ENCODE data around the gene LHFPL3.

The LHFPL3 gene

DNA sequence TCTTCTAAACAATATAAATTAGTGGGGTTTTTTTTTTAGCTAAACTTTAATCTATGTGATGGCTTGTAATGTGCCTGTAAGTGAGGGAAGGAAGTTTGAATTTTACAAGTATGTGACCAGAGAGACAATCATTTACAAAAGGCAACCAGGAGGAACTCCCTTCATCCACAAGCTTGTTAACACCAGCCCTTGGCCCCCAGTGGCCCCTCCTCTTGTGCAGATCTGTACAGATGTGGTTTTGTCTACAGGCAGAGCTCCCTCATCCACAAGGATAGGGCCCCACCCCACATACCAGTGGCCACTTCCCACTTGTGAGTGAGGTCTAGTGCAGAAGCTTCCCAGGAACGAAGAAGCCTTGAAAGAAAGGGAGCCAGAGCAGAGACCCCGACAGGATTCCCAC, 451.5 kb downstream of the LHFPL3 start:
- TF ChIP-seq CTCF (IDR thresholded peaks at IDR 0.05), result no peak
- H3K36me3 Mint-ChIP-seq (ENCODE audit: low read depth), result no peaks in the 10 kb centered on the region
- DNase-seq, result no peak
- no peak overlapping the region for H3K27ac Mint-ChIP-seq
- H3K27me3 Mint-ChIP-seq (ENCODE audit: low read depth, poor library complexity), result no peaks in the 10 kb centered on the region
- no peak overlapping the region for H3K4me3 Mint-ChIP-seq
- no peaks in the 10 kb centered on the region for H3K4me1 Mint-ChIP-seq
- H3K9me3 Mint-ChIP-seq, result no peaks in the 10 kb centered on the region

DNA sequence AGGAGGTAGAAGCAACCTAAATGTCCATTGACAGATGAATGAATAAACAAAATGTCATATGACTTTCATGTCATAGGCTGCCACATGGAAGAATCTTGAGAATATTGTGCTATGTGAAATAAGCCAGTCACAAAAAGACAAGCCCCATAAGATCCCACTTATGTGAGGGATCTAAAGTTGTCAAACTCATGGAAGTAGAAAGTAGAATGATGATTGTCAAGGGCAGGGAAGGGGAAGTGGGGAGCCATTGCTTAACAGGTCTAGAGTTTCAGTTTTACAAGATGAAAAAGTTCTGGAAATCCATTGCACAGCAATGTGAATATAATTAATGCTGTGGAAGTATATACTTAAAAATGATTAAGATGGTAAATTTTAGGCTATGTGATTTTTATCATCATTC, 456.3 kb downstream of the LHFPL3 start:
- Mint-ChIP-seq H3K4me3 (no peak overlapping the region), H3K27ac (no peak overlapping the region), H3K9me3 (no peaks in the 10 kb centered on the region), H3K4me1 (no peaks in the 10 kb centered on the region), H3K27me3 (ENCODE audit: low read depth, poor library complexity) (peaks cover 5% of the 10 kb centered on the region), H3K36me3 (ENCODE audit: low read depth) (no peaks in the 10 kb centered on the region)
- no peak for DNase-seq
- TF ChIP-seq CTCF (IDR thresholded peaks at IDR 0.05), result no peak

DNA sequence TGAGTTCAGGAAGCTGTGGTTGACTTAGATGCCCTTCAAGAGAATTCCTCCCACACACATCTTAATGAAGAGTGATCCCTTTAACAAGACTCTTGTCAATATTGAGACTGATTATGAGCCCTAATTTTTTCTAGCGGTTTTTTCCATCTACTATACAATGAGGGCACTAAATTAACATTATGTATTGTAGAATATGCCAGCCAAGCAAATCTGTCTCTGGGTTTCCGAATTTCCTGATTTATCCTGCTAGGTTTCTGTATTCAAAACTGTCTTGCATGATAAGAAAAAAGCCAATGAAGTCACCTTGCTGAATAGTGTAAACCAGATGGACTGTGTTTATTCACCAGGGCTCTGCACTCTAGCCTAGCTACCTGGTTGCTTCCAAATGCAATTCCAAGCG, 461.4 kb downstream of the LHFPL3 start:
- DNase-seq, result no peak
- H3K27me3 Mint-ChIP-seq (ENCODE audit: low read depth, poor library complexity), result peaks cover 9% of the 10 kb centered on the region
- TF ChIP-seq CTCF (IDR thresholded peaks at IDR 0.05), result no peak
- no peaks in the 10 kb centered on the region for H3K9me3 Mint-ChIP-seq
- no peak overlapping the region for H3K4me3 Mint-ChIP-seq
- no peaks in the 10 kb centered on the region for H3K36me3 Mint-ChIP-seq (ENCODE audit: low read depth)
- H3K27ac Mint-ChIP-seq, result no peak overlapping the region
- no peaks in the 10 kb centered on the region for H3K4me1 Mint-ChIP-seq

GRCh38 chr7:104790440-104790839, 462.0 kb downstream of the LHFPL3 start:
- H3K9me3 Mint-ChIP-seq, result no peaks in the 10 kb centered on the region
- no peak overlapping the region for H3K27ac Mint-ChIP-seq
- no peak overlapping the region for H3K4me3 Mint-ChIP-seq
- no peak for DNase-seq
- peaks cover 9% of the 10 kb centered on the region for H3K27me3 Mint-ChIP-seq (ENCODE audit: low read depth, poor library complexity)
- TF ChIP-seq CTCF (IDR thresholded peaks at IDR 0.05), result no peak
- no peaks in the 10 kb centered on the region for H3K4me1 Mint-ChIP-seq
- no peaks in the 10 kb centered on the region for H3K36me3 Mint-ChIP-seq (ENCODE audit: low read depth)

- H3K27me3 Mint-ChIP-seq (ENCODE audit: low read depth, poor library complexity), result peaks cover 9% of the 10 kb centered on the region
Measured at GRCh38 chr7:104791080-104791479, 462.7 kb downstream of the LHFPL3 start.

More at GRCh38 chr7:104791080-104791479, 462.7 kb downstream of the LHFPL3 start:
- H3K36me3 Mint-ChIP-seq (ENCODE audit: low read depth), result no peaks in the 10 kb centered on the region
- no peak overlapping the region for H3K4me3 Mint-ChIP-seq
- no peak for DNase-seq
- no peak for TF ChIP-seq CTCF (IDR thresholded peaks at IDR 0.05)
- no peaks in the 10 kb centered on the region for H3K9me3 Mint-ChIP-seq
- no peaks in the 10 kb centered on the region for H3K4me1 Mint-ChIP-seq
- H3K27ac Mint-ChIP-seq, result no peak overlapping the region
